Peyer's patch (tissue), 4 donors: ENCODE results near the gene SLC41A3. TPM values are rescaled to one million over a fixed set of nuclear protein-coding genes. Genes with fewer than 3 reads are reported as not detected.

Experiments used
- DNase-seq, 3 donors: peaks; one replicate each; pipeline ENCODE4 v3.0.0-alpha.2; 2017 to 2019
- H3K27ac ChIP-seq, 4 donors: fragments of 200-600 bp; sonication (generic); one replicate each; pipeline ENCODE4 v1.5.1; 2016 to 2019
- H3K27me3 ChIP-seq, 2 donors: fragments of 200-600 bp; sonication (generic); one replicate each; pipeline ENCODE4 v1.5.1; 2019
- H3K36me3 ChIP-seq, 3 donors: fragments of 200-600 bp; sonication (generic); one replicate each; pipeline ENCODE4 v1.5.1; 2016 to 2019
- H3K4me1 ChIP-seq, 4 donors: fragments of 200-600 bp; sonication (generic); one replicate each; pipeline ENCODE4 v1.5.1; 2016 to 2019
- H3K4me3 ChIP-seq, 4 donors: fragments of 200-600 bp; sonication (generic); 1 replicate in 3 of 4; 2 replicates in 1 of 4; pipeline ENCODE4 v1.5.1; 2016 to 2019; ENCODE audit warnings: mild to moderate bottlenecking in 1 of 4
- H3K9me3 ChIP-seq, 4 donors: fragments of 200-600 bp; sonication (generic); one replicate each; pipeline ENCODE4 v1.5.1; 2016 to 2019; ENCODE audit warnings: mild to moderate bottlenecking in 1 of 4
- POLR2A ChIP-seq, 2 donors: fragments of 450-650 bp; IDR thresholded peaks; one replicate each; pipeline ENCODE4 v1.5.1; 2017; ENCODE audit warnings: antibody characterized with exemption in 2 of 2, mild to moderate bottlenecking in 2 of 2, moderate library complexity in 2 of 2
- total RNA-seq, 4 donors: library from RNA; depleted of rRNA; stranded (reverse); fragments of >200 nt; gene quantifications; one replicate each; pipeline ENCODE4 v1.1.0, GENCODE V29; 2016
- TF ChIP-seq, protein P1 (sequence below), 6 experiments: fragments of 450-650 bp in 4 of 6; fragments of 200-600 bp in 2 of 6; sonication (generic) in 1 of 6; IDR thresholded peaks; one replicate each; pipeline ENCODE4 v1.5.1; 2017 to 2019; ENCODE audit warnings: antibody characterized with exemption in 6 of 6, mild to moderate bottlenecking in 3 of 6, moderate library complexity in 1 of 6

The SLC41A3 gene
- total RNA-seq, 4 donors from 2014 or later, result 45.4 to 79.9 (median 58.5) TPM

DNA sequence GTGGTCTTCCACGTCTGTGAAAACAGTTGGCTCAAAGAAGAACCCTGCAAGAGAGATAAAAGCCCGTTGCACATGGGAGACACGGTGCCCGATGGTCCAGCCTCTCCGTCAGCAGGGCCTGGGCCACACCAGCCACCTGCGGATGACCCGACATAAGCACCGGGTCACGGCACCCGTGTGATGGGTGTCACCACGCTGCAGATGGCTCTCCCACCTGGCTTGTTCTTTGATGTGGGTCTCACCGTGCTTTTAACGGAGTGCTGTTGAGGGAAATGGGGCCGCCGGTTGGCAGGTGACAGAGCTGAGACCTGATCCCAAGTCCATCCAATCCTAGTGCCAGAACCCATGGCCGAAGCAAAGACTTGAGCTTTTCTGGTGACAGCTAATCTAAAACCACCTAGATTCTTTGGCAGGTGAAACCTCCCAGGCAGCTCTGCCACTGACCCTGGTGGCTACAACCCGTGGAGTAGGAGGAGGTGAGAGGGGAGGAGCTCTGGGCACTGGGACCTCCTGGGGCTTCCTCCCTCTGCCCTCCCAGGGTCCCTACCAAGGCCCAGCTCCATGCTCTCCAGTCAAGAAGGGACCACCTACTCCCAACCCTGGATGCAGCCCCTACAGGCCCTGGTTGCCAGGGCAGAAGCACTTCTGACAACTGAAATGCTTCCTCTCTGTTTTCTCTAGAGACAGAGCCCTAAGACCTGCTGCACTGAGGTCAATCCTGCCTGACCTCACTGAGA is 23.4 kb upstream of the SLC41A3 start:
- no peak for TF ChIP-seq POLR2A (IDR thresholded peaks at IDR 0.05)
- TF ChIP-seq, protein P1, sequence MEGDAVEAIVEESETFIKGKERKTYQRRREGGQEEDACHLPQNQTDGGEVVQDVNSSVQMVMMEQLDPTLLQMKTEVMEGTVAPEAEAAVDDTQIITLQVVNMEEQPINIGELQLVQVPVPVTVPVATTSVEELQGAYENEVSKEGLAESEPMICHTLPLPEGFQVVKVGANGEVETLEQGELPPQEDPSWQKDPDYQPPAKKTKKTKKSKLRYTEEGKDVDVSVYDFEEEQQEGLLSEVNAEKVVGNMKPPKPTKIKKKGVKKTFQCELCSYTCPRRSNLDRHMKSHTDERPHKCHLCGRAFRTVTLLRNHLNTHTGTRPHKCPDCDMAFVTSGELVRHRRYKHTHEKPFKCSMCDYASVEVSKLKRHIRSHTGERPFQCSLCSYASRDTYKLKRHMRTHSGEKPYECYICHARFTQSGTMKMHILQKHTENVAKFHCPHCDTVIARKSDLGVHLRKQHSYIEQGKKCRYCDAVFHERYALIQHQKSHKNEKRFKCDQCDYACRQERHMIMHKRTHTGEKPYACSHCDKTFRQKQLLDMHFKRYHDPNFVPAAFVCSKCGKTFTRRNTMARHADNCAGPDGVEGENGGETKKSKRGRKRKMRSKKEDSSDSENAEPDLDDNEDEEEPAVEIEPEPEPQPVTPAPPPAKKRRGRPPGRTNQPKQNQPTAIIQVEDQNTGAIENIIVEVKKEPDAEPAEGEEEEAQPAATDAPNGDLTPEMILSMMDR (IDR thresholded peaks at IDR 0.05), result no peak
- H3K36me3 ChIP-seq, result no peaks in the 10 kb centered on the region
- no peaks in the 10 kb centered on the region for H3K9me3 ChIP-seq
- DNase-seq, result peak in 2 of 3 donors; percentile 2 to 40
- no peak overlapping the region for H3K27ac ChIP-seq
- H3K4me3 ChIP-seq, result no peak overlapping the region
- no peaks in the 10 kb centered on the region for H3K27me3 ChIP-seq
- H3K4me1 ChIP-seq, result no peaks in the 10 kb centered on the region

DNA sequence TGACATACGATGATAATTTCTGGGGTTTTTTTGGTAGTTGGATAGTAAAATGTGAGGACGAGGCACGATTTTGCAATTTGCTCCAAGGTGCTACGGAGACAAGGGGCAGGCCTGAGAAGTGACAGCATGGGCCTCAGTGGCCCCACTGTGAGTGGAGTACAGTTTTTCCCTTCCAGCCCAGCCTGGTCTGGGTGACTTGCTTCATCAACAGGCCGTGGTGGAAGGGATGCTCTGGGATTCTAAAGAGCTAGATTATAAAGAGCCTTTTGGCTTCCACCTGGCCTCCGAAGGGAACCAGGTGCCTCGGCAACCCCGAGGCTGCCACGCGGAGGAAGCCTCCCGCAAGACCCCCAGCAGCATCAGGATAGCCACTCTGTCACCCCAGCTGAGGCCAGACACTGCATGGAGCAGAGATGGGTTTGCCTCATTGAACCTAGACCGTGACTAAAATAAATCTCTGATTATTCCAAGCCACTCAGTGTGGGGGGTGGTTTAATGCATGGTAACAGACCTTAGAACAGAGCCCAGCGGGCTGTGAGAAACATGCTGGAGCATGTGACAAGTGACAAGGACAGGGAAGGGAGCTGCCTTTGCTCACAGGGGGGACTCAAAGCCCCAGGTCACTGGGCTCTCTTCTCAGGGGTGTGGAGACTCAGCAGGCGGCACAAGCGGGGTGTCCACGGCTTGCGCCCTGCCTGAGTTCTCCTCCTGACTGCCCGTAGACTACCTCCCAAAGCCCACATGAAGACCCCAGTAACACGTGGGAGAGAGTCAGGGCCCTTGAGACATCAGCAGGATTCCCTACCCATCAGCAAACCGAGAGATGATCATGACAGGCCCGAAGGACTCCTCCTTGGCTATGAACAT is 22.6 kb upstream of the SLC41A3 start:
- Histone ChIP-seq H3K27ac (no peak overlapping the region), H3K36me3 (no peaks in the 10 kb centered on the region), H3K27me3 (no peaks in the 10 kb centered on the region), H3K9me3 (no peaks in the 10 kb centered on the region), H3K4me3 (no peak overlapping the region), H3K4me1 (no peaks in the 10 kb centered on the region)
- TF ChIP-seq, protein P1 (IDR thresholded peaks at IDR 0.05), result no peak
- TF ChIP-seq POLR2A (IDR thresholded peaks at IDR 0.05), result no peak
- peak in 2 of 3 donors; percentile 6 to 30 for DNase-seq

GRCh38 chr3:126105691-126106187 is 21.8 kb upstream of the SLC41A3 start:
- DNase-seq, result peak in 2 of 3 donors; percentile 10 to 30
- Histone ChIP-seq H3K4me3 (no peak overlapping the region), H3K27me3 (no peaks in the 10 kb centered on the region), H3K4me1 (no peaks in the 10 kb centered on the region), H3K9me3 (no peaks in the 10 kb centered on the region), H3K27ac (no peak overlapping the region), H3K36me3 (no peaks in the 10 kb centered on the region)
- TF ChIP-seq POLR2A (IDR thresholded peaks at IDR 0.05), result no peak
- TF ChIP-seq, protein P1 (IDR thresholded peaks at IDR 0.05), result no peak

- H3K9me3 ChIP-seq, result no peaks in the 10 kb centered on the region
- H3K4me3 ChIP-seq, result no peak overlapping the region
- no peaks in the 10 kb centered on the region for H3K36me3 ChIP-seq
- no peaks in the 10 kb centered on the region for H3K4me1 ChIP-seq
- peak in 1 of 3 donors; percentile 34 for DNase-seq
- no peak overlapping the region for H3K27ac ChIP-seq
- TF ChIP-seq POLR2A (IDR thresholded peaks at IDR 0.05), result no peak
- TF ChIP-seq, protein P1 (IDR thresholded peaks at IDR 0.05), result no peak
- no peaks in the 10 kb centered on the region for H3K27me3 ChIP-seq
Measured at GRCh38 chr3:126104742-126105605, 21.1 kb upstream of the SLC41A3 start.

DNA sequence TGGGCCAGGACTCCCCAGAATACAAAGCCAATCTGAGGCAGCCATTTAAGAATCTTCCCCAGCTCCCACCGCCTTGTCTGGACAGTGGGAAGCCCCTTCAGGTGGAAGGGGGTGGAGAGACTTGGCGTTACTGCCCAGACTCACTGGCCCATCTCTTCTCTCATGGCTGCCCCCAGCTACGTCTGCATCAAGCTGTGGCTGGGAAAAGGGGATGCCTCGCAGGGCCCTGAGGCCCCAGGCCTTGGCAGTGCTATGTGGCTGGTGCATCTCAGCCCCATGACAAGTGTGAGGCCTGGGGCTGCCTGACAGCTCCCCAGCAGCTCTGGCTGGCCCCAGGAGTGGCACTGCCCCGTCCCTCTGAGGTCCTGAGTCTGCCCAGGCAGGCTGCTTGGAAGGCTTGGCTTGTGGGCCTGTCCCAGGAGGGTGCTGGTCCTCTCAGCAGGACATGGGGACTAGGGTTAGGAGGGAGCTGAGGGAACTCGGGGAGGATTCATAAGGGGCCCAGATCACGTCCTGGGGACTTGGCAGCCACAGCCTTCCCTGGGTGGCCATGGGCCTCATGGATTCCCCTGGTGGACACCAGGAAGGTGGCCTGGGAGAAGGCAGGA is 20.2 kb upstream of the SLC41A3 start:
- Histone ChIP-seq H3K4me1 (no peaks in the 10 kb centered on the region), H3K9me3 (no peaks in the 10 kb centered on the region), H3K36me3 (no peaks in the 10 kb centered on the region), H3K4me3 (no peak overlapping the region), H3K27ac (no peak overlapping the region), H3K27me3 (no peaks in the 10 kb centered on the region)
- peak in 1 of 3 donors; percentile 47 for DNase-seq
- TF ChIP-seq, protein P1 (IDR thresholded peaks at IDR 0.05), result no peak
- no peak for TF ChIP-seq POLR2A (IDR thresholded peaks at IDR 0.05)
